H9 (cell line): ENCODE measurements around the gene IGBP1. TPM values are rescaled to one million over a fixed set of nuclear protein-coding genes. Genes with fewer than 3 reads are reported as not detected.

ENCODE experiments used
- DNase-seq: peaks from one replicate; pipeline ENCODE4 v3.0.0-alpha.2; 2017
- H2AFZ ChIP-seq: one replicate; pipeline ENCODE4 v1.6.1; 2013; ENCODE audit warnings: mild to moderate bottlenecking, low read length, control low read depth, moderate library complexity
- H2AK5ac ChIP-seq: 2 replicates; pipeline ENCODE4 v1.6.1; 2013; ENCODE audit warnings: low read length, control low read depth, mixed read lengths; ENCODE audit not compliant: insufficient read length
- H2BK120ac ChIP-seq: one replicate; pipeline ENCODE4 v1.6.1; 2013; ENCODE audit warnings: low read depth, mild to moderate bottlenecking, low read length, control low read depth, inconsistent platforms; ENCODE audit not compliant: poor library complexity, severe bottlenecking
- H2BK12ac ChIP-seq: 2 replicates; pipeline ENCODE4 v1.6.1; 2013; ENCODE audit warnings: low read length, control low read depth, mixed read lengths, low read depth; ENCODE audit not compliant: insufficient read length
- H2BK15ac ChIP-seq: 2 replicates; pipeline ENCODE4 v1.6.1; 2013; ENCODE audit warnings: low read depth, low read length, control low read depth
- H2BK20ac ChIP-seq: one replicate; pipeline ENCODE4 v1.6.1; 2013; ENCODE audit warnings: low read depth, mild to moderate bottlenecking, low read length, control low read depth, inconsistent platforms; ENCODE audit not compliant: poor library complexity, severe bottlenecking
- H2BK5ac ChIP-seq: 2 replicates; pipeline ENCODE4 v1.6.1; 2013; ENCODE audit warnings: low read length, control low read depth, mixed read lengths; ENCODE audit not compliant: insufficient read length
- H3K14ac ChIP-seq: 2 replicates; pipeline ENCODE4 v1.6.1; 2013; ENCODE audit warnings: low read length, control low read depth; ENCODE audit not compliant: insufficient read depth
- H3K18ac ChIP-seq: 2 replicates; pipeline ENCODE4 v1.6.1; 2013; ENCODE audit warnings: low read depth, mild to moderate bottlenecking, mixed read lengths, low read length, control low read depth; ENCODE audit not compliant: insufficient read length
- H3K23ac ChIP-seq: 2 replicates; pipeline ENCODE4 v1.6.1; 2013; ENCODE audit warnings: low read length, control low read depth, mixed read lengths, low read depth; ENCODE audit not compliant: insufficient read length
- H3K23me2 ChIP-seq: 2 replicates; pipeline ENCODE4 v1.6.1; 2013; ENCODE audit warnings: low read depth, mild to moderate bottlenecking, mixed read lengths, low read length, control low read depth; ENCODE audit not compliant: insufficient read length, poor library complexity, severe bottlenecking
- H3K27ac ChIP-seq: 2 replicates; pipeline ENCODE4 v1.5.1; 2013; ENCODE audit warnings: low read length, control low read depth, mixed read lengths, low read depth; ENCODE audit not compliant: insufficient read length
- H3K27me3 ChIP-seq: 2 replicates; pipeline ENCODE4 v1.6.1; 2013; ENCODE audit warnings: low read length, control low read depth, inconsistent platforms; ENCODE audit not compliant: insufficient read depth
- H3K4ac ChIP-seq: 2 replicates; pipeline ENCODE4 v1.6.1; 2013; ENCODE audit warnings: low read depth, mild to moderate bottlenecking, control low read depth, inconsistent platforms, low read length, moderate library complexity
- H3K4me1 ChIP-seq: 2 replicates; pipeline ENCODE4 v1.6.1; 2013; ENCODE audit warnings: low read length, control low read depth, inconsistent platforms; ENCODE audit not compliant: insufficient read depth
- H3K4me2 ChIP-seq: 2 replicates; pipeline ENCODE4 v1.6.1; 2013; ENCODE audit warnings: low read length, control low read depth, mixed read lengths; ENCODE audit not compliant: insufficient read length, insufficient read depth
- H3K56ac ChIP-seq: 2 replicates; pipeline ENCODE4 v1.6.1; 2013; ENCODE audit warnings: low read depth, mild to moderate bottlenecking, mixed read lengths, low read length, control low read depth; ENCODE audit not compliant: insufficient read length
- H3K79me1 ChIP-seq: 2 replicates; pipeline ENCODE4 v1.6.1; 2013; ENCODE audit warnings: low read depth, mild to moderate bottlenecking, moderate library complexity, low read length, control low read depth, inconsistent platforms; ENCODE audit not compliant: insufficient read depth, poor library complexity, severe bottlenecking
- H3K79me2 ChIP-seq: 2 replicates; pipeline ENCODE4 v1.6.1; 2013; ENCODE audit warnings: low read length, control low read depth, inconsistent platforms; ENCODE audit not compliant: insufficient read depth
- H3K9ac ChIP-seq: 2 replicates; pipeline ENCODE4 v1.6.1; 2013; ENCODE audit warnings: low read length, control low read depth, mixed read lengths; ENCODE audit not compliant: insufficient read length; ENCODE audit errors: extremely low read depth
- H3K9me3 ChIP-seq: one replicate; pipeline ENCODE4 v1.6.1; 2013; ENCODE audit warnings: low read depth, low read length, inconsistent platforms; ENCODE audit not compliant: control insufficient read depth
- H3T11ph ChIP-seq: one replicate; pipeline ENCODE4 v1.6.1; 2013; ENCODE audit warnings: mild to moderate bottlenecking, low read length, control low read depth, inconsistent platforms
- H4K20me1 ChIP-seq: one replicate; pipeline ENCODE4 v1.6.1; 2013; ENCODE audit not compliant: control insufficient read depth, insufficient read length, insufficient read depth
- H4K5ac ChIP-seq: 2 replicates; pipeline ENCODE4 v1.6.1; 2013; ENCODE audit warnings: low read depth, mild to moderate bottlenecking, mixed read lengths, low read length, control low read depth; ENCODE audit not compliant: insufficient read length
- H4K8ac ChIP-seq: replicated peaks from 2 replicates; pipeline ENCODE4 v1.6.1; 2013; ENCODE audit warnings: low read length, control low read depth, mixed read lengths, low read depth; ENCODE audit not compliant: insufficient read length
- H4K91ac ChIP-seq: 2 replicates; pipeline ENCODE4 v1.6.1; 2013; ENCODE audit warnings: low read depth, mild to moderate bottlenecking, moderate library complexity, mixed read lengths, low read length, control low read depth; ENCODE audit not compliant: insufficient read length
- H3K27ac Mint-ChIP-seq, 3 experiments: 2 replicates in 2 of 3; 3 replicates in 1 of 3; pipeline ENCODE4 v1.8.0; 2020 to 2021; ENCODE audit warnings: mixed read lengths in 3 of 3, mild to moderate bottlenecking in 1 of 3, moderate library complexity in 1 of 3
- H3K27me3 Mint-ChIP-seq: 2 replicates; pipeline ENCODE4 v1.8.0; 2021; ENCODE audit warnings: low read depth, mild to moderate bottlenecking, moderate library complexity, mixed read lengths
- H3K36me3 Mint-ChIP-seq, 3 experiments: 2 replicates in 2 of 3; 3 replicates in 1 of 3; pipeline ENCODE4 v1.8.0; 2020 to 2021; ENCODE audit warnings: low read depth in 3 of 3, mixed read lengths in 3 of 3; ENCODE audit not compliant: insufficient read depth in 1 of 3
- H3K4me1 Mint-ChIP-seq, 2 experiments: 2 replicates each; pipeline ENCODE4 v1.8.0; 2020; ENCODE audit warnings: mixed read lengths in 2 of 2
- H3K4me3 Mint-ChIP-seq, 2 experiments: 2 replicates in 1 of 2; 3 replicates in 1 of 2; pipeline ENCODE4 v1.8.0; 2020 to 2021; ENCODE audit warnings: mild to moderate bottlenecking in 2 of 2, mixed read lengths in 2 of 2, moderate library complexity in 1 of 2
- H3K9me3 Mint-ChIP-seq, 2 experiments: 2 replicates in 1 of 2; 3 replicates in 1 of 2; pipeline ENCODE4 v1.8.0; 2020; ENCODE audit warnings: mild to moderate bottlenecking in 2 of 2, mixed read lengths in 2 of 2, moderate library complexity in 1 of 2
- CTCF ChIP-seq: fragments of 200-600 bp; sonication (generic); conservative IDR thresholded peaks from 3 replicates; pipeline ENCODE4 v1.8.0; 2021; ENCODE audit warnings: antibody characterized with exemption, mild to moderate bottlenecking
- WGBS: extraction: QIAGEN DNeasy Blood & Tissue Kit; methylation state at CpG from one replicate; pipeline ENCODE4 v1.1.7; 2013; ENCODE audit warnings: missing lambda C conversion rate, low lambda C conversion rate, mixed read lengths; ENCODE audit not compliant: insufficient read length; ENCODE audit errors: extremely low coverage; 5-methylcytosine and 5-hydroxymethylcytosine counted together
- total RNA-seq: library from RNA; stranded (reverse); gene quantifications from 2 replicates; pipeline ENCODE4 v1.2.1, GENCODE V29; 2021

IGBP1 gene
- total RNA-seq, 1 experiment from 2014 or later: 45.0 TPM

DNA sequence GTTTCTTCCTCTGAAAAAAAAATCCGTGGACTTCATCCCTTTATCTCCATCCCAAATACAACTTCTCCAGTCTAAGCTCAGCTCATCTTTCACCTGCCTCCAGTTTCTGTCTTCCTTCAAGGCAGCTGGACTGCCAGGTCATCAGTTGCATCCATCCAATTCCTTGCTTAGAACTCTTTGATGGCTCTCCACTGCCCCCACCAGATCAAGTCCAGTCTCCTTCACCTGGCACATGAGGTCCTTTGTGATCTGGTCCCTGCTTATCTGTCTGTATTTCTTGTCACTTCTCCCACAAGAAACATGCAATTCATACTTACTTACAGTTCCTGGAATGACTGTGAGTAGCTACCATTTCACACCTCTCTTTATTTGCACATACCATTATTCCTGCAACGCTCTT, 37.2 kb upstream of the IGBP1 start:
- no peak overlapping the region for H4K8ac ChIP-seq
- H3K23me2 ChIP-seq: no peaks in the 10 kb centered on the region
- no peak overlapping the region for H3K9ac ChIP-seq
- H2AK5ac ChIP-seq: no peak overlapping the region
- H3K79me2 ChIP-seq: no peaks in the 10 kb centered on the region
- no peaks in the 10 kb centered on the region for H3K4me1 ChIP-seq
- DNase-seq: peak; percentile 30
- no CpG with 5 or more reads among the region's 2 CpGs for WGBS
- peak; percentile 48; the same call in 1 of the 3 replicates for TF ChIP-seq CTCF
- peaks cover 34% of the 10 kb centered on the region for H3K9me3 ChIP-seq
- H4K20me1 ChIP-seq: no peaks in the 10 kb centered on the region
- H4K5ac ChIP-seq: no peak overlapping the region
- peaks cover 0 to 5% (median 2%) of the 10 kb centered on the region in 3 experiments; a peak in 3 of 7 replicates for H3K36me3 Mint-ChIP-seq
- no peak overlapping the region for H2BK12ac ChIP-seq
- no peak overlapping the region for H2BK5ac ChIP-seq
- H2BK15ac ChIP-seq: no peak overlapping the region
- H3K27me3 Mint-ChIP-seq: peaks cover 3% of the 10 kb centered on the region; the same call in 1 of the 2 replicates
- H3K4ac ChIP-seq: no peak overlapping the region
- no peak overlapping the region for H3K4me2 ChIP-seq
- peaks cover 62 to 68% of the 10 kb centered on the region in 2 experiments for H3K9me3 Mint-ChIP-seq
- H3K27ac Mint-ChIP-seq: no peak overlapping the region; a peak in 1 of 7 replicates
- H3K18ac ChIP-seq: no peak overlapping the region
- no peak overlapping the region for H2AFZ ChIP-seq
- no peak overlapping the region for H3K4me3 Mint-ChIP-seq
- no peak overlapping the region for H4K91ac ChIP-seq
- H3K4me1 Mint-ChIP-seq: peaks cover 0 to 3% of the 10 kb centered on the region in 2 experiments; a peak in 2 of 4 replicates
- no peaks in the 10 kb centered on the region for H3K27me3 ChIP-seq
- no peaks in the 10 kb centered on the region for H3K79me1 ChIP-seq
- H2BK20ac ChIP-seq: no peak overlapping the region
- H3K14ac ChIP-seq: no peak overlapping the region
- H2BK120ac ChIP-seq: no peak overlapping the region
- no peak overlapping the region for H3K56ac ChIP-seq
- H3T11ph ChIP-seq: no peak overlapping the region
- H3K23ac ChIP-seq: no peak overlapping the region
- no peak overlapping the region for H3K27ac ChIP-seq
